DOHH2 (cell line): ENCODE measurements around the gene RAD51B.

ENCODE experiments used
- CTCF ChIP-seq: fragments of 200-600 bp; sonication (generic); IDR thresholded peaks from one replicate; pipeline ENCODE4 v1.5.1; 2014; ENCODE audit warnings: antibody characterized with exemption, mild to moderate bottlenecking, low read depth, low read length; ENCODE audit not compliant: poor library complexity, severe bottlenecking
- EZH2phosphoT487 ChIP-seq: fragments of 200-600 bp; sonication (generic); IDR thresholded peaks from 2 replicates; pipeline ENCODE4 v1.6.1; 2017; ENCODE audit warnings: borderline replicate concordance, mild to moderate bottlenecking, antibody characterized with exemption, low read length, moderate library complexity, mixed read lengths

DNA sequence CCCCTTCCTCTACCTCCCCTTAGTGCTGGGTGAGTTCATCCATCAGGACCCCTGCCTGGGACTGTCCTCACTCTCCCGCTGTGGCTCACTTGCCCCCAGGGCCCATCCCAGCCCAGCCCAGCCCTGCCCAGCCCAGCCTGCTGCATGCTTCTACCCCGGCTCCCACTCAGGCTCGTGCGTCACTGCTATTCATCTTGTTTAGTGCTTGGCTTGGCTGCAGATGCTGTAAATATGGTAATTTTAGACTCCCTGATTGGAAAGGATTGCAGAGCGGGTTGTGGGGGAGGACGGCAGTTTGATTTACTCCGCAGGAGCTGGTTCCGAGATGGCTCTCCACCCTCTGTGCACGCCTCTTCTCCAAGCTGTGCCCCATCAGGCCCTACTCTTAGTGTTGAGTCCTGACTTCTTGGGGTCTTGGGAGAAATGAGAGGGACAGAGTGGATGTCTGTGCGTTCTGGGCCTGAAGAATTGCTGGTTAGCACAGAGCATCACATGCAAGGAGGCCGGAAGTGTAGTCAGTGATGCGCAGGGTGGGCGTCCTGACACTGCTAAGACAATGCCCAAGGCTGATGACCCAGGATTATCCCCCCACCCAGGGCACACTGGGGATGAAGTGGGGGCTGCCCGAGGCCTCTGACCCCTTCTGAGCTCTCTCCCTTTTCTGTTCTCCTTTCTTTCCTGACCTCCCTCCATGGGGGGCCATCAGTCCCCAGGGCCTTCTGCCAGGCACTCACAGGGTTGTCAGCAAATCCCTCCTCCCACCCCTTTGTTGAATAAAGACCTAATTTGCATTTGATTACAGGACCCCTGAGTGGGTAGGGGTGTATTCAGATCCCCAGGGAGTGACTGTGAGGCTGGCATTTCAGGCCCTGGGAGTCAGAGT is 728.9 kb downstream of the RAD51B start:
- no peak for TF ChIP-seq CTCF
- TF ChIP-seq EZH2phosphoT487, result no peak
